ENCODE results near the gene CRACDL.

GRCh38 chr2:98907966-98908905 is 27.8 kb downstream of the CRACDL start:
- TF ChIP-seq RARB (CRISPR knock-in tag; IDR thresholded peaks at IDR 0.05) (no peak), PATZ1 (CRISPR knock-in tag; IDR thresholded peaks at IDR 0.05; ENCODE audit: borderline replicate concordance) (no peak), ISL1 (CRISPR knock-in tag; IDR thresholded peaks at IDR 0.05) (no peak), TOX (CRISPR knock-in tag; IDR thresholded peaks at IDR 0.05; ENCODE audit: borderline replicate concordance) (no peak), POU6F1 (CRISPR knock-in tag; IDR thresholded peaks at IDR 0.05; ENCODE audit: borderline replicate concordance, low read depth) (no peak), ZNF8 (CRISPR knock-in tag; IDR thresholded peaks at IDR 0.05) (no peak), ZNF70 (CRISPR knock-in tag; IDR thresholded peaks at IDR 0.05) (no peak), CSRNP3 (CRISPR knock-in tag; IDR thresholded peaks at IDR 0.05) (no peak), CSDC2 (CRISPR knock-in tag; IDR thresholded peaks at IDR 0.05) (no peak), BACH2 (CRISPR knock-in tag; IDR thresholded peaks at IDR 0.05; ENCODE audit: borderline replicate concordance) (no peak), ARNTL (CRISPR knock-in tag; IDR thresholded peaks at IDR 0.05; ENCODE audit: borderline replicate concordance, low read depth) (no peak), TSHZ2 (CRISPR knock-in tag; IDR thresholded peaks at IDR 0.05) (no peak)

Measured in SK-N-SH treated with all-trans-retinoic acid at 6 μM for 48 hours (cell line).